CD4-positive, alpha-beta T cell treated with Interleukin-6 for 4 hours (primary cell): ENCODE data around the gene PALM.
A peak's percentile ranks its signal among the peaks of the same experiment; 100 is the strongest.
"Not testable (repeated sequence)": the region's sequence is repeated elsewhere in the genome, so short reads cannot be mapped to it uniquely, and the experiment has no call there.

Experiments
- DNase-seq: peaks from one replicate; pipeline ENCODE4 v3.0.0-alpha.2; 2020; ENCODE audit warnings: mixed read lengths

PALM gene

GRCh38 chr19:679418-680286, 29.1 kb upstream of the PALM start:
- DNase-seq: peak; percentile 46

DNA sequence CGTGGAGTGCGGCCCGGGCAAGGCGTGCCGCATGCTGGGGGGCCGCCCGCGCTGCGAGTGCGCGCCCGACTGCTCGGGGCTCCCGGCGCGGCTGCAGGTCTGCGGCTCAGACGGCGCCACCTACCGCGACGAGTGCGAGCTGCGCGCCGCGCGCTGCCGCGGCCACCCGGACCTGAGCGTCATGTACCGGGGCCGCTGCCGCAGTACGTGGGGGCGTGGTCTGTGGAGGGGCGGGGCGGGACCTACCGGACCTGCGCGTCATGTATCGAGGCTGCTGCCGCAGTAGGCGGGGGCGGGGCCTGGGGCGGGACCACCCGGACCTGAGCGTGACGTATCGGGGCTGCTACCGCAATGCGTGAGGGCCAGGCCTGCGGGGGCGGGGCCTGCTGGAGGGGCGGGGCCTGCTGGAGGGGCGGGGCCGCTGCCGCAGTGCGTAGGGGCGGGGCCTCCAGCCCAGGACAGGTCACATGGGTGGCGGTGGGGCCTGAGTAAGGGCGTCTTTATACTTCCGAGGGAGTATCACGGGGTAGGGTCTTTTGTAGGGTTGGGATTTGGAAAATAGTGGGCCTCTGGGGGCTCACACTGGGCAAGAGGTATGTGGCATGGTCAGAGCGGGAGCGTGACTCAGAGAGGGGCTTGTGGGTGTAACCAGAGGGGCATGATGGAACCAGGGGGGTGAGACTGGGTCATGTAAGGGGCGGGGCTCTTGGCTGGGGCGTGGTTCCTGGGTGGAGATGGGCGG, 28.3 kb upstream of the PALM start:
- DNase-seq: peak; percentile 100

- peak; percentile 88 for DNase-seq
Observed at GRCh38 chr19:681029-682019, 27.4 kb upstream of the PALM start.

GRCh38 chr19:682678-683320, 25.9 kb upstream of the PALM start:
- DNase-seq: no peak

GRCh38 chr19:685454-685931, 23.2 kb upstream of the PALM start:
- DNase-seq: no peak

- DNase-seq: no peak
Observed at GRCh38 chr19:686589-687297, 22.0 kb upstream of the PALM start.

DNA sequence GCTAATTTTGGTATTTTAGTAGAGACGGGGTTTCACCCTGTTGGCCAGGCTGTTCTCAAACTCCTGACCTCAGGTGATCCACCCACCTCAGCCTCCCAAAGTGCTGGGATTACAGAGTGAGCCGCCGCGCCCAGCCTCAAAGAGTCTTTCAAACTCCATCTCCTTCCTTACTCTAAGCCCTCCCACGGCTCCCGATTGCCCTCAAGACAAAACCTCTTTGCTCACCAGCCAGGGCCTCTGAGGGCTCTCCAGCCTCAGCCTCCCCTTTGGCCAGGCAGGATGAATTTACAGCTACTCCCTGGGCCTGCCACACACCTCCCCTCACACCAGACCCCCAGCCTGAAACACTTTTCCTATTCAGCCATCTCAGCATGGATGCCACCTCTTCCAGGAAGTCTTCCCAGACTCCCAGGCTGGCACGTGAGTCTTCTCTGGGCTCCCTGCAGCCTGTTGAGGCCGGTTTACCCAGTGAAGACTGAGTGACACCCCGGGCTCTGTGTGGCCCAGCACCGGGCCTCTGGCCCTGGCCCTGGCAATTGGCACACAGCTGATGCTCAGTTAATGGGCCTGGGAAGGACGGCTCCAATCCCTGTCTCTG, 21.1 kb upstream of the PALM start:
- no peak for DNase-seq

DNA sequence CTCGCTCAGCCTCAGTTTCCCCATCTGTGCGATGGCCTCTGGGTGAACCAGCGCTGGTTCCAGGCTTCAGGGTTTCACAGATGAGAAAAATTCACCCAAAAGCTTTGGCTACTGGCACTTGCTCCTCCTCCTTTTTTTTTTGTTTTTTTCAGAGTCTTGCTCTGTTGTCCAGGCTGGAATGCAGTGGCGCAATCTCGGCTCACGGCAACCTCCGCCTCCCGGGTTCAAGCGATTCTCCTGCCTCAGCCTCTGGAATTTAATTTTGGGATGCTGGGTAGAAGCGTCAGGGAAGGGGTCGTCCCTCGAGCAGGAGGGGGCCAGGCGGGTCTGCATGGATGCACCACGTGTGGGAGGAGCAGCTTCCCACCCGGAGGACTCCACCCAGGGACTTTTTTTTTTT, 20.5 kb upstream of the PALM start:
- DNase-seq: no peak

GRCh38 chr19:688992-689391, 19.7 kb upstream of the PALM start:
- no peak for DNase-seq

- DNase-seq: no peak
Observed at GRCh38 chr19:690203-690602, 18.5 kb upstream of the PALM start.

DNA sequence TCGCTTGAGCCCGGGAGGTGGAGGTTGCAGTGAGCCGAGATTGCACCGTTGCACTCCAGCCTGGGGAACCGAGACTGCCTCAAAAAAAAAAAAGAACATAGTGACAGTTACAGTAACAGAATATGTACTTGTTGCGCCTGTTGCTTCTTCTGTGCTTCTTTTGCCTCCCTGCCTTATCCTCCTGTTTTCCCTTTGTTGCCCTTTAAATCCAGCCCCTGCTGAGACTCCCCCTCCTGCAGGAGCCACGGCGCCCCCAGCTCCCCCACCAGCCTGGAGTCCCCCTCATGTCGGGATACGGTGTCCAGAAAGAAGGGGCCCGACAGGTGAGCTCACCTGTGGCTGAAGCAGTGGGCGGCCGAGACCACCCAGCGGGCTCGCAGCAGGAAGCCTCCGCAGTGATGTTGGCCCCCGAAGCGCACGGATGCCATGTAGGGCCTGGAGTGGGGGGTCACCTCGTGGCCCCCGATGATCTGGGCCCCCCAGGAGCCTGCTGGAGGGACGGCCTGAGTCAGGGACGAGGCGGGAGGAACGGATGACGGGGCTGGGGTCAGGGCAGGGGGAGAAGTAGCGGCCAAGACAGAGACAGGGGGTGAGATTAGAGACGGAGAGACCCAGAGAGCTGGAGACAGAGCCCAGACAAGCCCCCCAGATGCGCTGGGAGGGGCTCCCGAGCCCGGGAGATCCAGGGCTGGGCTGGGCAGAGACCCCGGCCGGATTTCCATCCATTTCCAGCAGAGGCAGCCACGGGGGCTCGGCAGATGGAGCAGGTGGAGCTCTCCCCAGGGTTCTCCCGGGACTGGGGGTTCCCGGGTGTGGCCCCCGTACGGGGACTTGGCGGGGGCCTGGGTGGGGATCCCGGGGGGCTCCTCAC, 14.0 kb upstream of the PALM start:
- no peak for DNase-seq

DNA sequence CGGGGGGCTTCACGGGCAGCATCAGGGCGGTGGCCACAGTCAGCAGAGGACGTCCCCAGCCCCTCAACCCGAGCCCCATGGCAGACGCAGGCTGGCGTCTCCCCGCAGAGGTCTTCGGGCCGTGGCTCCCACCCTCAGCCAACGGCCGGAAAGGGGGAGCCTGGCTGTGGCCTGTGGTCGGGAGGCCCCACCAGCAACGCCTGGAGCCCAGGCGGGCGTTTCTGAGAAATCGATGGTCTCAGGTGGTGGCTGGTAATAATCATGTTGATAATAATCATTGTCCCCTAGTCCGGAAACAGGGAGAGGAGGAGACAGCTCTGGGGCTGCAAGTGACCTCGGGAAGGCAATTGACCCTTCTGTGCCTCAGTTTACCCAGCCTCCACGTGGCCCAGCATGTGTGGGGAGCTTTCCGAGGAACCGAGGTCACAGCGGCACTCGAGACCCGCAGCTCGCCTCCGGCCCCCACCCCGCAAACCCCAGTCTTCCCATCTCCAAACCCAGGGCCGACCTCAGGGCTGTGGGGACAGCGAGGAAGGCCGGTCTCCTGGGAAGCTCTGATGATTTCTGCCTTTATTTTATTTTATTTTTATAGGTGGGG, 13.3 kb upstream of the PALM start, which contains the start of gene PRSS57:
Gene PRSS57 (minus strand): TSS at position 101 of the 598 bp plus-strand sequence. CDS start 22 bp downstream, at position 79.
- DNase-seq: no peak

GRCh38 chr19:698529-698928, 10.2 kb upstream of the PALM start:
- DNase-seq: not testable (repeated sequence)

- not testable (repeated sequence) for DNase-seq
Observed at GRCh38 chr19:699885-700284, 8.8 kb upstream of the PALM start.

DNA sequence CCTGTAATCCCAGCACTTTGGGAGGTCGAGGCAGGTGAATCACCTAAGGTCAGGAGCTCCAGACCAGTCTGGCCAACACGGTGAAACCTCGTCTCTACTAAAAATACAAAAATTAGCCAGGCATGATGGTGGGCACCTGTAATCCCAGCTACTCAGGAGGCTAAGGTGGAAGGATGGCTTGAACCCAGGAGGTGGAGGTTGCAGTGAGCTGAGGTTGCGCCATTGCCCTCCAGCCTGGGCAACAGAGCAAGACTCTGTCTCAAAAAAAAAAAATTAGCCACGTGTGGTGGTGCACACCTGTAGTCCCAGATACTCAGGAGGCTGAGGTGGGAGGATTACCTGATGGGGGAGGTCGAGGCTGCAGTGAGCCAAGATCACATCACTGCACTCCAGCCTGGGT, 5.9 kb upstream of the PALM start:
- not testable (repeated sequence) for DNase-seq

GRCh38 chr19:703329-703650, 5.4 kb upstream of the PALM start:
- DNase-seq: no peak

DNA sequence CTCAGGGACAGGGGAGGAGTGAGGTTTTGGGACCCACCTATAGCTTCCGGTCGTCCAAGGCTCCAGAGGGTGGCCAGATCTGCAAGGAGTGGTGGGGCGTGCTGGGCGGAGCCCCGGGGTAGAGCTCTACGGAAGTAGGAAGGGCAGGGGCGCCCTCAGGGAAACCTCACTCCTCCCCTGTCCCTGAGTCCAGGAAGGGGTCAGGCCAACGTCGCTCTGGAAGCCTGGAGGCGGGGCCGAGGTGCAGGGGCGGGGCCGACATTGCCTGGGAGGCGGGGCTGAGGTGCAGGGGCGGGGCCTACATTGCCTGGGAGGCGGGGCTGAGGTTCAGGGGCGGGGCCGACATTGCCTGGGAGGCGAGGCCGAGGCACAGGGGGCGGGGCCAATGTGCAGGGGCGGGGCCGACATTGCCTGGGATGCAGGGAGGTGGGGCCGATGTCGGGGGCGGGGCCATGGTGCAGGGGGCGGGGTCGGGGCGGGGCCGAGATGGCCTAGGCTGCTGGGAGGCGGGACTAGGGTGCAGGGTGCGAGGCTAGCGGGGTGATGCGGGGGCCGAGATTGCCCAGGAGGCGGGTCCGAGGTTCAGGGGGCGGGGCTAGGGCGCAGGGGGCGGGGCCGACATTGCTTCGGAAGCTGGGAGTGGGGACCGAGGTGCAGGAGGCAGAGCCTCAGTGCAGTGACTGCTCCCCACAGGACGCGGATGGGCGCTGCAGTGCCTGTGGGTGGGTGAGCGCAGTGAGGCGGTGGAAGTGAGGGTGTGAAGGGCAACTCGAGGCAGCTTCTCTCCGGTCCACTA, 4.9 kb upstream of the PALM start:
- DNase-seq: peak; percentile 46

DNA sequence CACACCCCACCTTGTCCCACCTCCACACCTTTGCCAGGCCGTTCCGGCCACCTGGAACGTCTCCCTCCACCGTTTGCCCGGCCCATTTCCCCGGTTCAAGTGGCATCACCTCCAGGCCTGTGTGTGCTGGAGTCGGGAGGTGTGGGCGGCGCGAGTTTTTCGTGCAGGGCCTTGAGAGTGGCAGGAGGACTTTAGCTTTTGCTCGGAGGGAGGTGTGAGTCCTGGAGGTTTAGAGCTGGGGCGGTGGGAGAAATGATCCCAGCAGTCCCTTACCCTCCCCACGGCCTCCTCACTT, 4.3 kb upstream of the PALM start:
- DNase-seq: no peak
